Hematopoietic multipotent progenitor cell treated with erythropoietin and hydrocortisone succinate and interleukin-3 and kit ligand, for 4 days (in vitro differentiated cells): Measurements from ENCODE around the gene MCF2L.

Source experiments
- DNase-seq: peaks from one replicate; pipeline ENCODE4 v3.0.0-alpha.2; 2015

Gene MCF2L

GRCh38 chr13:112999414-113000177 is 30.6 kb downstream of the MCF2L start:
- DNase-seq: no peak

GRCh38 chr13:113000575-113000974 is 31.6 kb downstream of the MCF2L start:
- DNase-seq: no peak

GRCh38 chr13:113001241-113002140 is 32.5 kb downstream of the MCF2L start:
- peak; percentile 61 for DNase-seq

- DNase-seq: no peak
These were observed 33.3 kb downstream of the MCF2L start for GRCh38 chr13:113002206-113002912.

GRCh38 chr13:113002913-113003290 is 33.9 kb downstream of the MCF2L start:
- no peak for DNase-seq

- no peak for DNase-seq
These were observed 35.1 kb downstream of the MCF2L start for GRCh38 chr13:113004126-113004525.

GRCh38 chr13:113005076-113005865 is 36.3 kb downstream of the MCF2L start:
- peak; percentile 15 for DNase-seq

GRCh38 chr13:113005997-113006396 is 37.0 kb downstream of the MCF2L start:
- no peak for DNase-seq

GRCh38 chr13:113006660-113007059 is 37.6 kb downstream of the MCF2L start:
- DNase-seq: no peak

GRCh38 chr13:113008851-113009250 is 39.8 kb downstream of the MCF2L start:
- DNase-seq: no peak

GRCh38 chr13:113009743-113010509 is 40.9 kb downstream of the MCF2L start:
- DNase-seq: peak; percentile 10

- no peak for DNase-seq
These were observed 41.5 kb downstream of the MCF2L start for GRCh38 chr13:113010510-113010865.

GRCh38 chr13:113013303-113013702 is 44.3 kb downstream of the MCF2L start:
- DNase-seq: no peak

- no peak for DNase-seq
These were observed 45.1 kb downstream of the MCF2L start for GRCh38 chr13:113013878-113014751.

- DNase-seq: no peak
These were observed 46.0 kb downstream of the MCF2L start for GRCh38 chr13:113014752-113015745.

- DNase-seq: no peak
These were observed 47.0 kb downstream of the MCF2L start for GRCh38 chr13:113015826-113016525.

GRCh38 chr13:113016526-113017295 is 47.7 kb downstream of the MCF2L start:
- no peak for DNase-seq
